ENCODE measurements around the gene CYP4F3. TPM values are rescaled to one million over a fixed set of nuclear protein-coding genes. Genes with fewer than 3 reads are reported as not detected.

CYP4F3 gene
- total and polyA plus RNA-seq, 2 of the 13 experiments (the other 11 are each of a cell fraction or from before 2014, with no cell fraction given) = 17.8 to 22.8 TPM

DNA sequence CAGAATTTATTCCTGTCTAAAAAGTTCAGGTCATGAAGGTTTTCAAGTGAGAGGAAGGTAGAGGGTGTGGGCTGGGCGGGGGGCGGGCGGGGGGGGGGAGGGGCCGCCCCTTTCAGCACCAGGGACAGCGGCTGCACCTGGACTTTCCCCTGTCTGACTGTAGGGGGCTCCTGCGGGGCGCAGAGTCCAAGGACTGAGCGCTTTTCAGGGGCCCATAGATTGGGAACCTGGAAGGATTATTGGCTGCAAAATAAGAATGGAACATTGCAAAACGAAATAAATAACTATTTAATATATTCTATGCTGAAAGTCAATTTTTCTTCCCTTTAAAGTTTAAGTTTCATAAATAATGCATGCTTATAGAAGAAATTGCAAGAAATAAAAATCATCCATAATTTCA lies 8.9 kb upstream of the CYP4F3 start (continued):
- TF ChIP-seq MED1 (CRISPR knock-in tag; IDR thresholded peaks at IDR 0.05) (peak; percentile 52; the same call in 1 of the 2 replicates), ZNF782 (CRISPR knock-in tag; IDR thresholded peaks at IDR 0.05; ENCODE audit: borderline replicate concordance) (no peak), TARDBP (CRISPR knock-in tag; IDR thresholded peaks at IDR 0.05) (no peak), FOXC1 (CRISPR knock-in tag; IDR thresholded peaks at IDR 0.05; ENCODE audit: borderline replicate concordance) (no peak), CTCF (CRISPR knock-in tag; IDR thresholded peaks at IDR 0.05) (peak; percentile 66), ZNF143 (CRISPR knock-in tag; IDR thresholded peaks at IDR 0.05) (no peak), CCAR2 (optimal IDR thresholded peaks at IDR 0.05; ENCODE audit: low read depth, low read length) (no peak), DMTF1 (CRISPR knock-in tag; IDR thresholded peaks at IDR 0.05) (no peak), ATF5 (CRISPR knock-in tag; IDR thresholded peaks at IDR 0.05; ENCODE audit: low read depth) (no peak), ZNF362 (CRISPR knock-in tag; IDR thresholded peaks at IDR 0.05; ENCODE audit: borderline replicate concordance) (no peak), SCMH1 (CRISPR knock-in tag; IDR thresholded peaks at IDR 0.05; ENCODE audit: borderline replicate concordance) (no peak), GPN1 (CRISPR knock-in tag; IDR thresholded peaks at IDR 0.05; ENCODE audit: borderline replicate concordance) (no peak), KDM4B (CRISPR knock-in tag; IDR thresholded peaks at IDR 0.05) (peak; percentile 91; the same call in 1 of the 2 replicates), ZNF580 (CRISPR knock-in tag; IDR thresholded peaks at IDR 0.05; ENCODE audit: borderline replicate concordance, low read depth) (peak; percentile 80; the same call in 1 of the 2 replicates), THAP9 (CRISPR knock-in tag; IDR thresholded peaks at IDR 0.05; ENCODE audit: borderline replicate concordance) (no peak), CAMTA2 (CRISPR knock-in tag; IDR thresholded peaks at IDR 0.05; ENCODE audit: borderline replicate concordance) (no peak), KDM2A (CRISPR knock-in tag; IDR thresholded peaks at IDR 0.05; ENCODE audit: borderline replicate concordance, low read depth) (peak; percentile 61; the same call in 1 of the 2 replicates), ISX (CRISPR knock-in tag; conservative IDR thresholded peaks at IDR 0.05) (peak; percentile 97), SMC3 (IDR thresholded peaks at IDR 0.05; ENCODE audit: low read length) (peak; percentile 58), POLR2G (IDR thresholded peaks at IDR 0.05; ENCODE audit: low read depth, low read length) (no peak), ZNF17 (CRISPR knock-in tag; IDR thresholded peaks at IDR 0.05) (no peak), ZNF383 (CRISPR knock-in tag; IDR thresholded peaks at IDR 0.05; ENCODE audit: borderline replicate concordance) (no peak)

All from HepG2 (cell line).